ENCODE measurements around the gene AMOTL1. TPM values are rescaled to one million over a fixed set of nuclear protein-coding genes. Genes with fewer than 3 reads are reported as not detected.

Gene AMOTL1
- total and polyA plus RNA-seq, 8 donors, result 5.0 to 46.3 (median 14.8) TPM

GRCh38 chr11:94762995-94763394 lies 5.2 kb upstream of the AMOTL1 start:
- peaks cover 8 to 19% (median 11%) of the 10 kb centered on the region in 4 donors for H3K4me1 ChIP-seq
- no peak overlapping the region for H3K4me3 ChIP-seq
- H3K9me3 ChIP-seq, result no peaks in the 10 kb centered on the region
- no peak for TF ChIP-seq EP300 (IDR thresholded peaks at IDR 0.05)
- TF ChIP-seq POLR2A (IDR thresholded peaks at IDR 0.05), result no peak
- TF ChIP-seq CTCF (IDR thresholded peaks at IDR 0.05), result no peak
- TF ChIP-seq POLR2AphosphoS5 (IDR thresholded peaks at IDR 0.05), result no peak
- intact Hi-C loops (cut with DNase I; ENCODE audit: low total_unique reads), result no loop called here
- no peaks in the 10 kb centered on the region for H3K36me3 ChIP-seq
- no peaks in the 10 kb centered on the region for H3K27me3 ChIP-seq
- WGBS, 5 donors, result 83 to 98% (median 87%) methylated on average over 2 of the region's 2 CpGs
- DNase-seq, result no peak
- no peak overlapping the region for H3K27ac ChIP-seq

DNA sequence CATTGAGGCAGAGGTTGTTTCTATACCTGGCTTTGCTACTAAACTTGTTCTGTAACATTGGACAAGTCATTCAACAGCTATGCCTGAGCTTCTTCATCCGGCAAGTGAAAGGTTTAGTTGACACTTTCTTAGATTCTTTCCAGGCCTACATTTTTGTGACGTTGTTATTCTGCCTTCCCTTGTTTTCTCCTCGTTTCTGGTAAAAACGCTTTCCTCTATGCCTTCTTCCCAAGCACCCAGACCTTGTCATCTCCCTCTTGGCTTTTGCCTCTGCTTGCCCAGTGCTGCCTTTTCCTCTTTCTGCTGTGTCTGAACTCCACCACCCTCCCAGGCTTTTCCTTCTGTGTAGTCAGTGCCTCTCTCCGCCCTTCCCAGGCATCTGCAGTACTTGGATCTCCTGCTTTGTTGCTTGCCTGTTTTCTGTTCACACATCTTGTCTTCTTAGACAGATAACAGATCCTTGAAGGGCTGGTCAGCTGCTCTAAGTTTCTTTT lies 1.4 kb upstream of the AMOTL1 start:
- H3K9me3 ChIP-seq, result no peaks in the 10 kb centered on the region
- intact Hi-C loops (cut with DNase I; ENCODE audit: low total_unique reads), result no loop called here
- no peak overlapping the region for H3K4me3 ChIP-seq
- 53 to 64% (median 56%) methylated on average over 5 of the region's 5 CpGs for WGBS, 5 donors
- no peak for DNase-seq
- H3K36me3 ChIP-seq, result no peaks in the 10 kb centered on the region
- H3K4me1 ChIP-seq, result peaks cover 14 to 48% (median 37%) of the 10 kb centered on the region in 4 donors
- H3K27ac ChIP-seq, result peak overlapping the region in 4 of 5 donors; percentile 93 to 95 (median 94)
- TF ChIP-seq CTCF (IDR thresholded peaks at IDR 0.05) (no peak), EP300 (IDR thresholded peaks at IDR 0.05) (no peak), POLR2AphosphoS5 (IDR thresholded peaks at IDR 0.05) (peak in 1 of 3 donors; percentile 20), POLR2A (IDR thresholded peaks at IDR 0.05) (no peak)
- H3K27me3 ChIP-seq, result peaks cover 0 to 5% (median 0%) of the 10 kb centered on the region in 3 donors

DNA sequence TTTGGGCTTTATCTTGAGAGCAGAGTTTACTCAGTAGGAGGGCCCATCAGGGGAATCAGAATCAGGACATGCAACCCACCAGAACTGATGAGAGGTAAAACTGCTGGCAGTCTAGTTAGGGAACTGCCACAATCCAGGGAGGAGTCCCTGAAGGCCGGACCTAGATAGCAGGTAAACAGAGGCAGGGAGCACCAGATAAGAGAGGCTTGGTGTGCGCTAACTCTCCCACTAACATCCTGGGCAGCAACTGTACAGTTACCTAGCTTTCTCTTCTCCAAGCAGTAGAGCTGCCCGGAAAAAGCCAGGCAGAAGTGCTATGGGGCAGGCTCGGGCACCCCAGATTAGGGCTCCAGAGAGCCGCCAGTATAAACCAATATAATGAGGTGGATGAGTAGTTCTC lies 865 bp upstream of the AMOTL1 start:
- peak overlapping the region; percentile 75 to 88 (median 83) for H3K4me3 ChIP-seq
- no peaks in the 10 kb centered on the region for H3K9me3 ChIP-seq
- intact Hi-C loops (cut with DNase I; ENCODE audit: low total_unique reads), result no loop called here
- 29 to 53% (median 33%) methylated on average over 5 of the region's 5 CpGs for WGBS, 5 donors
- peak overlapping the region in 4 of 5 donors; percentile 93 to 95 (median 94) for H3K27ac ChIP-seq
- no peaks in the 10 kb centered on the region for H3K36me3 ChIP-seq
- no peak for DNase-seq
- peaks cover 14 to 48% (median 37%) of the 10 kb centered on the region in 4 donors for H3K4me1 ChIP-seq
- TF ChIP-seq POLR2AphosphoS5 (IDR thresholded peaks at IDR 0.05), result no peak
- peaks cover 0 to 5% (median 0%) of the 10 kb centered on the region in 3 donors for H3K27me3 ChIP-seq

DNA sequence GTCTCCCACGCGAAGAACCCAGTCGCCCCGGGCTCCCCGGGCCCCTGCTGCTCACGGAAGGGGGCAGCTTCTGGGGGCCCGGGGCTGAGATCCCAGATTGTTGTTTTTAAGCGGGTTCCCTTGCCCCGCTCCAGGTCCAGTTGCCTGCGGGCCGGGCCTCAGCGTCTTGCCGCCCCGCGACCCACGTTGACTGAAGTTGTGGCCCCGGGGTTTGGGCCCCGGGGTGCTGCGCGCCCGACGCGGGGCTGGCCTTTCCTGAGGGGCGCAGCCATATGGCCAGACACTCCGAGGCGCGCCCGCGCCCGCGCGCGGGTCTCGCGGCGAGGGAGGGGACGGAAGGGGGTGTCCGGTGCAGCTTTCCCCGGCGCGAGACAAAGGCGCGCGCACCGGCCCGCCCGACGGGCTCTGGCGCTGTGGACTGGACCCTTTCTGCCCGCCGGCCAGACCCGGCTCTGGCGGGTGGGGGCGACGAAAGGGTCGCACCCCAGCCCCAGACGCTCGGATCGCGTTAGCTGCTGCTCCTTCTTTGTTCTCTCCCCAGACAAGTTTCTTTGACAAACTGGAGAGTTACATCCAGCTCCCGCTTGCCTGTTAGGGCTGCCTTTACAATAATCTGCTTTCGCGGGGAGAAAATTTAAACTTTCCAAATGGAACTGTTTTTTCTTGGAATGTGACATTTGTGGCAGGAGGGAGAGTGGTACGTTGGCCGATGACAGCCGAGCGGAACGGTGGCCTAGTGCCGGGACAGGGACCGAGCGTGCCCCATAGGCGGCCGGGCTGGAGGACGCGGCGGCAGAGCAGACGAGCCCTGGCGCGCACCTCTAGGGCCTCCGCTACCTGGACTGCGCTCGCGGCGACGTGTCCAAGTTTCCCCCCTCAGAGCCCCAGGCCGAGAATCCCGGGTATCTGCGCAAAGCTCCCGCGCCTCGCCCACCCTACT lies 716 bp downstream of the AMOTL1 start:
- H3K4me1 ChIP-seq, result peaks cover 14 to 52% (median 42%) of the 10 kb centered on the region in 4 donors
- WGBS, 5 donors, result 0 to 3% (median 1%) methylated on average over 47 to 91 of the region's 91 CpGs
- DNase-seq, result peak; percentile 37 to 87
- H3K4me3 ChIP-seq, result peak overlapping the region; percentile 75 to 88 (median 83)
- peaks cover 0 to 5% (median 0%) of the 10 kb centered on the region in 3 donors for H3K27me3 ChIP-seq
- H3K27ac ChIP-seq, result peak overlapping the region; percentile 90 to 95 (median 94)
- no peaks in the 10 kb centered on the region for H3K9me3 ChIP-seq
- intact Hi-C loops (cut with DNase I; ENCODE audit: low total_unique reads), result no loop called here
- TF ChIP-seq POLR2AphosphoS5 (IDR thresholded peaks at IDR 0.05) (no peak), POLR2A (IDR thresholded peaks at IDR 0.05) (no peak)
- no peaks in the 10 kb centered on the region for H3K36me3 ChIP-seq

GRCh38 chr11:94769880-94770279 lies 1.7 kb downstream of the AMOTL1 start:
- peaks cover 14 to 61% (median 47%) of the 10 kb centered on the region in 4 donors for H3K4me1 ChIP-seq
- 22 to 44% (median 36%) methylated on average over 8 of the region's 8 CpGs for WGBS, 5 donors
- no peaks in the 10 kb centered on the region for H3K9me3 ChIP-seq
- peak in 1 of 2 donors; percentile 52 for DNase-seq
- peak overlapping the region in 4 of 5 donors; percentile 93 to 95 (median 94) for H3K27ac ChIP-seq
- intact Hi-C loops (cut with DNase I; ENCODE audit: low total_unique reads), result no loop called here
- H3K27me3 ChIP-seq, result peaks cover 0 to 5% (median 0%) of the 10 kb centered on the region in 3 donors
- TF ChIP-seq POLR2AphosphoS5 (IDR thresholded peaks at IDR 0.05) (no peak), CTCF (IDR thresholded peaks at IDR 0.05) (no peak), EP300 (IDR thresholded peaks at IDR 0.05) (no peak)
- H3K36me3 ChIP-seq, result no peaks in the 10 kb centered on the region
- peak overlapping the region; percentile 75 to 88 (median 83) for H3K4me3 ChIP-seq

All from stomach (tissue), 9 donors.